Astrocyte of the spinal cord (primary cell): ENCODE measurements around the gene CEP128.

Source experiments
- DNase-seq: peaks from one replicate; pipeline ENCODE4 v3.0.0; 2011; ENCODE audit warnings: low read depth, low spot score
- H3K4me3 ChIP-seq: 2 replicates; pipeline ENCODE4 v1.5.1; 2011; ENCODE audit warnings: low read depth, mild to moderate bottlenecking, low read length, moderate library complexity
- in situ Hi-C: cut with HindIII; loops from 2 replicates; pipeline ENCODE4 v1.10.0; 2017; ENCODE audit warnings: low sequenced_read_pairs
- TF ChIP-seq, protein P1 (sequence below): IDR thresholded peaks from 2 replicates; pipeline ENCODE4 v1.5.1; 2012; ENCODE audit warnings: low read depth, mild to moderate bottlenecking, low read length, inconsistent platforms

CEP128 gene

GRCh38 chr14:80518173-80518572 lies 423.4 kb downstream of the CEP128 start:
- DNase-seq: no peak
- TF ChIP-seq, protein P1, sequence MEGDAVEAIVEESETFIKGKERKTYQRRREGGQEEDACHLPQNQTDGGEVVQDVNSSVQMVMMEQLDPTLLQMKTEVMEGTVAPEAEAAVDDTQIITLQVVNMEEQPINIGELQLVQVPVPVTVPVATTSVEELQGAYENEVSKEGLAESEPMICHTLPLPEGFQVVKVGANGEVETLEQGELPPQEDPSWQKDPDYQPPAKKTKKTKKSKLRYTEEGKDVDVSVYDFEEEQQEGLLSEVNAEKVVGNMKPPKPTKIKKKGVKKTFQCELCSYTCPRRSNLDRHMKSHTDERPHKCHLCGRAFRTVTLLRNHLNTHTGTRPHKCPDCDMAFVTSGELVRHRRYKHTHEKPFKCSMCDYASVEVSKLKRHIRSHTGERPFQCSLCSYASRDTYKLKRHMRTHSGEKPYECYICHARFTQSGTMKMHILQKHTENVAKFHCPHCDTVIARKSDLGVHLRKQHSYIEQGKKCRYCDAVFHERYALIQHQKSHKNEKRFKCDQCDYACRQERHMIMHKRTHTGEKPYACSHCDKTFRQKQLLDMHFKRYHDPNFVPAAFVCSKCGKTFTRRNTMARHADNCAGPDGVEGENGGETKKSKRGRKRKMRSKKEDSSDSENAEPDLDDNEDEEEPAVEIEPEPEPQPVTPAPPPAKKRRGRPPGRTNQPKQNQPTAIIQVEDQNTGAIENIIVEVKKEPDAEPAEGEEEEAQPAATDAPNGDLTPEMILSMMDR: no peak
- no peak overlapping the region for H3K4me3 ChIP-seq
- in situ Hi-C loops: no loop called here

DNA sequence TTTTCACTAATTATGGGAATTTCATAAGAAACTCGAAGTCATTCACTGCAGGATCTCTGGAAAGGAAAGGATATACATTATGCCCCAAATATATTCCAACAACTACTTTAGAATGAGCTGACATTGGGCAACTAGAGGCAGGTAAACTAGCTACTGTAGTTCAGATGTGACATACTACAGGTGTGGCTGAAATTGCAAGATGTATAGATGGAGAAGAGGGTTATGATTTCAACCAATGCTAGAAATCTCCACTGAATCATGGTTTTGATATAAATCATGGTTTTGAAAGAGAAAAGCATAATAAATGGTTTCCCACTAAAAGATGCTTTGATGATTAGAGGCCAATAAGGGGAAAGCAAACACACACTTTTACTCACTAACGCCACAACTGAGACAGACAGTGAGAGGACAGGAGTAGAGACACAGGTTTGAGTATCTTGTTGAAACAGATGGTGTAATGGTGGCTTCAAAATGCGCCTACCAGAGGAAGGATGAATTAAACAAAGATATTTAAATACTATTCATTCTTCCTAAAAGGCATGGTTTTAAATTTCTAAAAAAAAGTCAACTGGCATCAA lies 434.2 kb downstream of the CEP128 start:
- in situ Hi-C loops: no loop called here
- no peak for DNase-seq
- H3K4me3 ChIP-seq: no peak overlapping the region
- TF ChIP-seq, protein P1: no peak

GRCh38 chr14:80504781-80505180 lies 436.8 kb downstream of the CEP128 start:
- DNase-seq: no peak
- H3K4me3 ChIP-seq: no peak overlapping the region
- TF ChIP-seq, protein P1: no peak
- in situ Hi-C loops: no loop called here

- H3K4me3 ChIP-seq: no peak overlapping the region
- DNase-seq: no peak
- in situ Hi-C loops: no loop called here
- TF ChIP-seq, protein P1: no peak
These were observed 443.0 kb downstream of the CEP128 start for GRCh38 chr14:80498533-80498932.

GRCh38 chr14:80496090-80496489 lies 445.4 kb downstream of the CEP128 start:
- in situ Hi-C loops: no loop called here
- H3K4me3 ChIP-seq: no peak overlapping the region
- TF ChIP-seq, protein P1: no peak
- no peak for DNase-seq

DNA sequence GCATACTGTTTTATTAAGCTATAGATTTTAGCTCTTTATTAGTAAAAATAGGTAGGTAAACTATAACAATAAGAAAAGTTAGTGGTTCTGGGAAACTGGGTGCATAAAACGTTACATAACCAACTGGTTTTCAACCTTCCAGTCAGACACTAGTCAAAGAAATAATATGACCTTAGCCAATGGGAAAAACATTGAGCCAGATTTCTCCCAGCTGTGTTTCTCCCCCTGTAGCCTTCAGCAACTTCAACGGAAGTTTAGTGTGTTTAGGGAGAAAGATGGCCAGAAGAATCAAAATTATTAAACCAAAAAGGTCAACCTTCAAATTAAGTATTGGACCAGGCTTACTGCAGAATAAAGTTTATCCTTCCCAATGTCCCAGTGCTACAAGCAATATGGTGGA lies 446.8 kb downstream of the CEP128 start:
- TF ChIP-seq, protein P1: no peak
- no peak overlapping the region for H3K4me3 ChIP-seq
- DNase-seq: no peak
- in situ Hi-C loops: no loop called here

DNA sequence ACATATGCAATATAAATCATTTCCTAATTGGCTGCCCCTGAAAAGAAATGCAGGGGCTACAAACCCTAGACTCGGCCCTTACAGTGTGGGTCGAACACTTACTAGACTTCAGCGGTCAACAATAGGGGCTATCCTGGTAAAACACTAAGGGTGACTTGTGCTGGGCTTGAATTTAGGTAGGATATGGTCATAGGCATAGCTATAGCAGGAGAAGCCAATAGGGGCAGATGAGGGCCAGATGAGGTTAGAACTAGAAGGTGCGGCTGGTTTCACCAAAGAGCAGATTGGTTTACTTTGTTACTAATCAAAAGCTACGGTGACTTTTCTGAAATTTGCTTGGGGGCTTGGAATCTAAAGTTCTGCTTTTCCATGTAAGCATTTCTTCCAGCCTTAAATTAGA lies 447.9 kb downstream of the CEP128 start:
- no peak for DNase-seq
- in situ Hi-C loops: no loop called here
- TF ChIP-seq, protein P1: no peak
- H3K4me3 ChIP-seq: no peak overlapping the region
